Kidney tubule cell (primary cell): ENCODE data around the gene AIRE.
"Not testable (repeated sequence)": the region's sequence is repeated elsewhere in the genome, so short reads cannot be mapped to it uniquely, and the experiment has no call there.

Experiments
- DNase-seq: peaks from one replicate; pipeline ENCODE4 v3.0.0-alpha.2; 2018; ENCODE audit warnings: low spot score

Gene AIRE

GRCh38 chr21:44267655-44268142 lies 18.0 kb upstream of the AIRE start:
- no peak for DNase-seq

- no peak for DNase-seq
Observed at GRCh38 chr21:44269090-44269489, 16.6 kb upstream of the AIRE start.

- no peak for DNase-seq
Observed at GRCh38 chr21:44271558-44272283, 14.0 kb upstream of the AIRE start.

GRCh38 chr21:44272284-44272858 lies 13.3 kb upstream of the AIRE start:
- DNase-seq = no peak

- DNase-seq = no peak
Observed at GRCh38 chr21:44273046-44273445, 12.6 kb upstream of the AIRE start.

- no peak for DNase-seq
Observed at GRCh38 chr21:44275041-44275440, 10.6 kb upstream of the AIRE start.

- no peak for DNase-seq
Observed at GRCh38 chr21:44279354-44280260, 6.1 kb upstream of the AIRE start.

GRCh38 chr21:44281801-44282200 lies 3.9 kb upstream of the AIRE start:
- DNase-seq = no peak

GRCh38 chr21:44282370-44282769 lies 3.3 kb upstream of the AIRE start:
- DNase-seq = no peak

GRCh38 chr21:44283211-44283785 lies 2.4 kb upstream of the AIRE start:
- not testable (repeated sequence) for DNase-seq

GRCh38 chr21:44283948-44284347 lies 1.7 kb upstream of the AIRE start:
- no peak for DNase-seq

- DNase-seq = no peak
Observed at GRCh38 chr21:44286086-44286715, 525 bp downstream of the AIRE start.

GRCh38 chr21:44286716-44287632 lies 1.3 kb downstream of the AIRE start:
- DNase-seq = no peak

- no peak for DNase-seq
Observed at GRCh38 chr21:44288251-44289110, 2.8 kb downstream of the AIRE start.

GRCh38 chr21:44289381-44290010 lies 3.8 kb downstream of the AIRE start:
- DNase-seq = no peak

GRCh38 chr21:44290327-44291077 lies 4.8 kb downstream of the AIRE start:
- DNase-seq = no peak

- DNase-seq = no peak
Observed at GRCh38 chr21:44291078-44291935, 5.6 kb downstream of the AIRE start.
